ENCODE results near the gene KCNMB1. TPM values are rescaled to one million over a fixed set of nuclear protein-coding genes. Genes with fewer than 3 reads are reported as not detected.

The KCNMB1 gene
- total RNA-seq, 1 experiment from 2014 or later, result not detected

DNA sequence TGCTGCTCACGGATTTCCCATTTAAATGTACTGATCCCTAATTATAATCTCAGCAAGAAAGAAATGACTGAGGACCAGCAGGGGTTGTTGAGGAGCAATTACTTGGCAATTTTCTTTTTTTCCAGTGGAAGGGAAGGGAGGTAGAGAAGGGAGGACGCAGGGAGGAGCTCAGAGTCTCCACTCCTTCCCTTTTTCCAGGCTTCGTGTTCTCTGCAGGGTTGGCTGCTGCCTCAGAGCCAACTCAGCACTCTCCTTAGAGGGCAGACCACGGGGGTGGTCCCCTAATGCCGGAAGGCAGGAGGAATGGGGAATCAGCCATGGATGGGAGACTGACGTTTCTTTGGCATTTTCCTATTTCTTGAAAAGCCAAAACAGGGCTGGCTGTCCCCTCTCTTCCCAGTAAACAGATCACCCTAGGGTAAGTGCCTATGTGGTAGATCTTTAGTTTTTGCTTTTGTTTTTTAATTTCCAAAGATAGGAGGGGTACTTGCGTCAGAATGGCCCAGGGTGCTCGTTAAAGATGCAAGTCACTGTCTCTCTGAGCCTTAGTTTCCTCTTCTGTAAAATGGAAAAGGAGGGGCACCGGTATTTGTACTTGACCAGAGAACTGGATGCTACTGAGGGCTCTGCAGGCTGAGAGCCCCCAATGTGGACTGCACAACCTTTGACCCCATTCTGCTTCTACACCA lies 52.0 kb downstream of the KCNMB1 start:
- no peak overlapping the region for H3K4me3 ChIP-seq (ENCODE audit: low read length)
- no peaks in the 10 kb centered on the region for H3K4me1 ChIP-seq (ENCODE audit: insufficient read depth, low read length)
- no peak overlapping the region for H3K4me2 ChIP-seq (ENCODE audit: low read length)
- H3K27ac ChIP-seq (ENCODE audit: low read length), result no peak overlapping the region
- peaks cover 52% of the 10 kb centered on the region for H3K27me3 ChIP-seq (ENCODE audit: low read length)
- CTCF ChIA-PET, result no interaction called here
- no peak overlapping the region for H2AFZ ChIP-seq (ENCODE audit: low read length)
- H3K9me2 ChIP-seq (replicated peaks; ENCODE audit: low read length), result no peaks in the 10 kb centered on the region
- intact Hi-C loops (cut with micrococcal nuclease), result no loop called here
- DNase-seq, result no peak
- POLR2A ChIA-PET (ENCODE audit: unreplicated experiment), result no interaction called here
- no peak for ATAC-seq
- H3K9me3 ChIP-seq (ENCODE audit: low read length), result no peaks in the 10 kb centered on the region
- H4K20me1 ChIP-seq (ENCODE audit: low read length), result no peaks in the 10 kb centered on the region
- no peak overlapping the region for H3K9ac ChIP-seq (ENCODE audit: low read length)
- H3F3A ChIP-seq (ENCODE audit: low read length, unreplicated experiment), result no peaks in the 10 kb centered on the region
- H3K79me2 ChIP-seq (ENCODE audit: low read length), result no peaks in the 10 kb centered on the region
- no peaks in the 10 kb centered on the region; the same call in 1 of the 2 replicates for H3K36me3 ChIP-seq (ENCODE audit: low read depth, low read length)
- no TSS peak for BruUV-seq (replicated peaks)
- TF ChIP-seq, protein P1, sequence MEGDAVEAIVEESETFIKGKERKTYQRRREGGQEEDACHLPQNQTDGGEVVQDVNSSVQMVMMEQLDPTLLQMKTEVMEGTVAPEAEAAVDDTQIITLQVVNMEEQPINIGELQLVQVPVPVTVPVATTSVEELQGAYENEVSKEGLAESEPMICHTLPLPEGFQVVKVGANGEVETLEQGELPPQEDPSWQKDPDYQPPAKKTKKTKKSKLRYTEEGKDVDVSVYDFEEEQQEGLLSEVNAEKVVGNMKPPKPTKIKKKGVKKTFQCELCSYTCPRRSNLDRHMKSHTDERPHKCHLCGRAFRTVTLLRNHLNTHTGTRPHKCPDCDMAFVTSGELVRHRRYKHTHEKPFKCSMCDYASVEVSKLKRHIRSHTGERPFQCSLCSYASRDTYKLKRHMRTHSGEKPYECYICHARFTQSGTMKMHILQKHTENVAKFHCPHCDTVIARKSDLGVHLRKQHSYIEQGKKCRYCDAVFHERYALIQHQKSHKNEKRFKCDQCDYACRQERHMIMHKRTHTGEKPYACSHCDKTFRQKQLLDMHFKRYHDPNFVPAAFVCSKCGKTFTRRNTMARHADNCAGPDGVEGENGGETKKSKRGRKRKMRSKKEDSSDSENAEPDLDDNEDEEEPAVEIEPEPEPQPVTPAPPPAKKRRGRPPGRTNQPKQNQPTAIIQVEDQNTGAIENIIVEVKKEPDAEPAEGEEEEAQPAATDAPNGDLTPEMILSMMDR (conservative IDR thresholded peaks at IDR 0.05; ENCODE audit: low read depth, low read length), result no peak
- TF ChIP-seq EZH2phosphoT487 (IDR thresholded peaks at IDR 0.05; ENCODE audit: borderline replicate concordance, low read length), result no peak

DNA sequence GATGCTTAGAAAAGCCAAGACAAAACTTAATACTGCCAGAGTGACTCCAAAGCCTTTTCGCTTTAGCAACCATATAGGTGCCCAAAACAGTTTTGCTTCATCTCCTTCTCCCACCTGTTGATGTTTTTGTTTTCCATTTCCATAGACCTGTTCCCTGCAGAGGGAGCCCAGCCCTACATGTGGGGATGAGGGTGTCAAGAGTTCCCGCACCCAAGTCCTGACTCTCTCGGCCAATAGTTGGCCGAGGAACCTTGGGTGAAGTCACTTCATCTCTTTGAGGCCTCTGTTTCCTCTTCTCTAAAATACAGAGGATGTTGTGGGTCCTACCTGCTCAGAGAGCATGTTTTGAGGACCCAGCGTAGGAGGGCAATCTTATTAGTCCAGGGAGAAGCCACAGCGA lies 53.1 kb downstream of the KCNMB1 start:
- intact Hi-C loops (cut with micrococcal nuclease), result no loop called here
- no TSS peak for BruUV-seq (replicated peaks)
- CTCF ChIA-PET, result no interaction called here

DNA sequence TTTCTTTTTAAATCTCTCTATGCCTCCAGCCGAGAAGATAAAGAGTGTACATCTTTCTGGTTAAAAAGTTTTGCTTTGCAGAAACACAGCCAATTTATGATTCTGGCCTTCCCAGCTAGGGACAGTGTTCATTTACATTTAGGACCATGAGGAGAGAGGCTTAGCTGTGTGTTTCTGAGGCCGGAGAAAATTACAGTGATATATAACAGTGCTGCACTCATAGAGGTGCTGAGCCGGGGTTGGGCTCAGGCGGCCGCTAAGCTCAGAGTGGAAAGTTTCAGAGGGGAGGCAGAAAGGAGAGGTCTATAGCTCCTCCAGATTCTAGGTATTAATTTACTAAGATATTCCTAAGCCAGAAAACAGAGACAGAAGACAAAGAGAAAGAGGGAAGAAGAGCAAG lies 54.5 kb downstream of the KCNMB1 start:
- H3F3A ChIP-seq (ENCODE audit: low read length, unreplicated experiment), result no peaks in the 10 kb centered on the region
- intact Hi-C loops (cut with micrococcal nuclease), result no loop called here
- TF ChIP-seq EZH2phosphoT487 (IDR thresholded peaks at IDR 0.05; ENCODE audit: borderline replicate concordance, low read length) (no peak), EZH2 (IDR thresholded peaks at IDR 0.05; ENCODE audit: low read length, unreplicated experiment) (no peak)
- TF ChIP-seq, protein P1 (conservative IDR thresholded peaks at IDR 0.05; ENCODE audit: low read depth, low read length), result no peak

More for the DNA sequence above, 53.1 kb downstream of the KCNMB1 start:
- TF ChIP-seq EZH2phosphoT487 (IDR thresholded peaks at IDR 0.05; ENCODE audit: borderline replicate concordance, low read length) (no peak), EZH2 (IDR thresholded peaks at IDR 0.05; ENCODE audit: low read length, unreplicated experiment) (no peak)
- TF ChIP-seq, protein P1 (conservative IDR thresholded peaks at IDR 0.05; ENCODE audit: low read depth, low read length), result no peak
- H3K27ac ChIP-seq (ENCODE audit: low read length), result no peak overlapping the region
- no peaks in the 10 kb centered on the region for H4K20me1 ChIP-seq (ENCODE audit: low read length)
- no peak for DNase-seq
- no peaks in the 10 kb centered on the region for H3K9me2 ChIP-seq (replicated peaks; ENCODE audit: low read length)
- H3K4me3 ChIP-seq (ENCODE audit: low read length), result no peak overlapping the region
- H2AFZ ChIP-seq (ENCODE audit: low read length), result no peak overlapping the region
- no peaks in the 10 kb centered on the region; the same call in 1 of the 2 replicates for H3K36me3 ChIP-seq (ENCODE audit: low read depth, low read length)
- no peaks in the 10 kb centered on the region for H3K4me1 ChIP-seq (ENCODE audit: insufficient read depth, low read length)
- no peak overlapping the region for H3K9ac ChIP-seq (ENCODE audit: low read length)
- ATAC-seq, result no peak
- H3K9me3 ChIP-seq (ENCODE audit: low read length), result no peaks in the 10 kb centered on the region
- peaks cover 45% of the 10 kb centered on the region for H3K27me3 ChIP-seq (ENCODE audit: low read length)
- no peak overlapping the region for H3K4me2 ChIP-seq (ENCODE audit: low read length)
- H3F3A ChIP-seq (ENCODE audit: low read length, unreplicated experiment), result no peaks in the 10 kb centered on the region
- no peaks in the 10 kb centered on the region for H3K79me2 ChIP-seq (ENCODE audit: low read length)
- POLR2A ChIA-PET (ENCODE audit: unreplicated experiment), result no interaction called here

More for the DNA sequence above, 54.5 kb downstream of the KCNMB1 start:
- Histone ChIP-seq H3K4me3 (ENCODE audit: low read length) (no peak overlapping the region), H3K4me2 (ENCODE audit: low read length) (no peak overlapping the region), H3K9ac (ENCODE audit: low read length) (no peak overlapping the region), H2AFZ (ENCODE audit: low read length) (no peak overlapping the region), H3K79me2 (ENCODE audit: low read length) (no peaks in the 10 kb centered on the region), H3K27ac (ENCODE audit: low read length) (no peak overlapping the region), H3K4me1 (ENCODE audit: insufficient read depth, low read length) (no peaks in the 10 kb centered on the region), H4K20me1 (ENCODE audit: low read length) (no peaks in the 10 kb centered on the region), H3K9me2 (replicated peaks; ENCODE audit: low read length) (no peaks in the 10 kb centered on the region), H3K36me3 (ENCODE audit: low read depth, low read length) (no peaks in the 10 kb centered on the region; the same call in 1 of the 2 replicates), H3K27me3 (ENCODE audit: low read length) (peaks cover 45% of the 10 kb centered on the region), H3K9me3 (ENCODE audit: low read length) (no peaks in the 10 kb centered on the region)
- DNase-seq, result no peak
- CTCF ChIA-PET, result no interaction called here
- BruUV-seq (replicated peaks), result no TSS peak
- POLR2A ChIA-PET (ENCODE audit: unreplicated experiment), result no interaction called here
- ATAC-seq, result no peak

Measured in PC-3 (cell line).